ENCODE measurements around the gene CNNM1. TPM values are rescaled to one million over a fixed set of nuclear protein-coding genes. Genes with fewer than 3 reads are reported as not detected.

CNNM1 gene
- total and polyA plus RNA-seq, 2 donors (not counting 3 experiments of a cell fraction or from before 2014, with no cell fraction given): not detected

- ChIA-PET POLR2A (no interaction called here), CTCF (no interaction called here)
- dilution Hi-C loops (cut with MboI; ENCODE audit: extremely low pct_ligation_motif_present, low sequenced_read_pairs) (no loop called here), intact Hi-C loops (cut with micrococcal nuclease) (no loop called here)
- no peaks in the 10 kb centered on the region for H3K27me3 ChIP-seq (ENCODE audit: control insufficient read depth in 2 of 2, insufficient read depth in 2 of 2, low read length in 2 of 2)
- H3K36me3 ChIP-seq (ENCODE audit: control insufficient read depth in 2 of 2, extremely low read depth in 1 of 2, insufficient read depth in 2 of 2, low read length in 2 of 2): no peaks in the 10 kb centered on the region
- H3K4me2 ChIP-seq (ENCODE audit: insufficient read depth, low read length): no peak overlapping the region
- DNase-seq (ENCODE audit: low read depth, low spot score) (no peak), FAIRE-seq (no peak)
- H3K27ac ChIP-seq (ENCODE audit: insufficient read depth, low read depth, low read length): no peak overlapping the region
- no peaks in the 10 kb centered on the region for H3K4me1 ChIP-seq (ENCODE audit: control insufficient read depth, extremely low read depth, insufficient read depth, low read length)
- no peaks in the 10 kb centered on the region for H3K79me2 ChIP-seq (ENCODE audit: control insufficient read depth, insufficient read depth, low read length)
- no peak overlapping the region for H3K4me3 ChIP-seq (replicated peaks in 1 of 3; ENCODE audit: insufficient read depth in 1 of 3, low read depth in 1 of 3, low read length in 3 of 3)
- H3K9ac ChIP-seq (replicated peaks; ENCODE audit: extremely low read depth, insufficient read depth, low read length): no peak overlapping the region
- no peaks in the 10 kb centered on the region for H3K9me3 ChIP-seq (replicated peaks; ENCODE audit: control insufficient read depth, insufficient read depth, low read length)
- H2AFZ ChIP-seq (ENCODE audit: low read depth, low read length): no peak overlapping the region
- H3K9me1 ChIP-seq (replicated peaks; ENCODE audit: control insufficient read depth, extremely low read depth, insufficient read depth, low read length): no peaks in the 10 kb centered on the region
- no TSS peak for BruUV-seq (replicated peaks)
- TF ChIP-seq FOS (IDR thresholded peaks at IDR 0.05; ENCODE audit: borderline replicate concordance, insufficient read depth, low read length): no peak
- no peak for TF ChIP-seq CTCF (IDR thresholded peaks at IDR 0.05; ENCODE audit: extremely low read depth in 1 of 2, insufficient read depth in 1 of 2, low read depth in 1 of 2, low read length in 2 of 2)
- no peak for TF ChIP-seq EZH2 (IDR thresholded peaks at IDR 0.05; ENCODE audit: borderline replicate concordance, low read depth, low read length, severe bottlenecking)
- no peak for TF ChIP-seq GATA2 (IDR thresholded peaks at IDR 0.05; ENCODE audit: insufficient read depth, insufficient read length, low read depth, low read length)
- TF ChIP-seq POLR2A (IDR thresholded peaks at IDR 0.05; ENCODE audit: low read depth, low read length): no peak
- no peak for TF ChIP-seq MAX (IDR thresholded peaks at IDR 0.05; ENCODE audit: insufficient read depth, insufficient read length)
- no peak for TF ChIP-seq JUN (IDR thresholded peaks at IDR 0.05; ENCODE audit: borderline replicate concordance, insufficient read depth, insufficient read length, low read depth)
- no peak for TF ChIP-seq POLR2AphosphoS5 (IDR thresholded peaks at IDR 0.05; ENCODE audit: insufficient read depth, low read depth, low read length)
- TF ChIP-seq MYC (IDR thresholded peaks at IDR 0.05; ENCODE audit: low read depth, low read length): no peak
- no peaks in the 10 kb centered on the region for H4K20me1 ChIP-seq (replicated peaks; ENCODE audit: control insufficient read depth, extremely low read depth, insufficient read depth, low read length)
Measured at GRCh38 chr10:99312501-99312900, 16.7 kb upstream of the CNNM1 start.

All from endothelial cell of umbilical vein (primary cell).